WTC11 (cell line): Measurements from ENCODE around the gene ARL8A. TPM values are rescaled to one million over a fixed set of nuclear protein-coding genes. Genes with fewer than 3 reads are reported as not detected.

Source experiments
- ATAC-seq: fragments of 200-7000 bp; cut with Tn5 transposase; 2 replicates; pipeline ENCODE4 v1.10.0; 2021; ENCODE audit warnings: mild to moderate bottlenecking, moderate library complexity
- CTCF ChIA-PET: fragments of 300-600 bp; sonication (Branson Sonifier 250); formaldehyde crosslinking; loops from one replicate; lab custom pipeline; 2021; ENCODE audit warnings: antibody characterized with exemption; lab: Charles Lee
- POLR2A ChIA-PET: fragments of 350-600 bp; sonication (Branson Sonifier 250); formaldehyde crosslinking; loops from one replicate; lab custom pipeline; 2021; ENCODE audit warnings: antibody characterized with exemption; lab: Charles Lee
- DNase-seq: peaks from one replicate; pipeline ENCODE4 v3.0.0; 2021; ENCODE audit warnings: low spot score
- H3K27ac Mint-ChIP-seq: 2 replicates; pipeline ENCODE4 v1.8.0; 2021; ENCODE audit warnings: mixed read lengths
- H3K27me3 Mint-ChIP-seq: 2 replicates; pipeline ENCODE4 v1.8.0; 2021; ENCODE audit warnings: low read depth, mild to moderate bottlenecking, moderate library complexity, mixed read lengths
- H3K36me3 Mint-ChIP-seq: 2 replicates; pipeline ENCODE4 v1.8.0; 2021; ENCODE audit warnings: mixed read lengths
- H3K4me1 Mint-ChIP-seq: 2 replicates; pipeline ENCODE4 v1.8.0; 2022; ENCODE audit warnings: mixed read lengths
- H3K4me3 Mint-ChIP-seq: 2 replicates; pipeline ENCODE4 v1.8.0; 2021; ENCODE audit warnings: mild to moderate bottlenecking, moderate library complexity, mixed read lengths
- H3K9me3 Mint-ChIP-seq: 2 replicates; pipeline ENCODE4 v1.8.0; 2021; ENCODE audit warnings: mixed read lengths
- AR ChIP-seq: fragments of 250-450 bp; sonication (Bioruptor Pico); IDR thresholded peaks from 2 replicates; pipeline ENCODE4 v1.9.0; 2021; ENCODE audit warnings: mild to moderate bottlenecking
- CREB1 ChIP-seq: sonication (generic); formaldehyde crosslinking; IDR thresholded peaks from 2 replicates; pipeline ENCODE4 v1.8.0; 2023; ENCODE audit warnings: mild to moderate bottlenecking, missing genetic modification reagents
- GABPB1 ChIP-seq: sonication (generic); formaldehyde crosslinking; IDR thresholded peaks from 2 replicates; pipeline ENCODE4 v1.8.1; 2023; ENCODE audit warnings: mild to moderate bottlenecking, missing genetic modification reagents
- HMGXB4 ChIP-seq: sonication (generic); formaldehyde crosslinking; IDR thresholded peaks from 2 replicates; pipeline ENCODE4 v1.8.1; 2023; ENCODE audit warnings: mild to moderate bottlenecking, moderate library complexity, missing genetic modification reagents
- JUN ChIP-seq: sonication (generic); formaldehyde crosslinking; IDR thresholded peaks from 2 replicates; pipeline ENCODE4 v1.8.0; 2023; ENCODE audit warnings: mild to moderate bottlenecking, missing genetic modification reagents
- MYBL2 ChIP-seq: sonication (generic); formaldehyde crosslinking; IDR thresholded peaks from 2 replicates; pipeline ENCODE4 v1.8.1; 2023; ENCODE audit warnings: mild to moderate bottlenecking, moderate library complexity, missing genetic modification reagents
- NFE2L1 ChIP-seq: sonication (generic); formaldehyde crosslinking; IDR thresholded peaks from 2 replicates; pipeline ENCODE4 v1.8.1; 2023; ENCODE audit warnings: missing genetic modification reagents
- SOX15 ChIP-seq: fragments of 250-450 bp; sonication (Bioruptor Pico); IDR thresholded peaks from 2 replicates; pipeline ENCODE4 v1.9.0; 2021; ENCODE audit warnings: mild to moderate bottlenecking
- STAT6 ChIP-seq: sonication (generic); formaldehyde crosslinking; conservative IDR thresholded peaks from 2 replicates; pipeline ENCODE4 v1.8.1; 2023; ENCODE audit warnings: mild to moderate bottlenecking, low read depth, missing genetic modification reagents, moderate library complexity
- TP53 ChIP-seq: sonication (generic); formaldehyde crosslinking; IDR thresholded peaks from 2 replicates; pipeline ENCODE4 v1.8.1; 2023; ENCODE audit warnings: mild to moderate bottlenecking, missing genetic modification reagents
- ZNF138 ChIP-seq: sonication (generic); formaldehyde crosslinking; conservative IDR thresholded peaks from 2 replicates; pipeline ENCODE4 v1.8.1; 2022; ENCODE audit warnings: mild to moderate bottlenecking, moderate library complexity, missing genetic modification reagents
- ZNF317 ChIP-seq: sonication (generic); formaldehyde crosslinking; IDR thresholded peaks from 2 replicates; pipeline ENCODE4 v1.8.1; 2023; ENCODE audit warnings: low read depth, mild to moderate bottlenecking, moderate library complexity, missing genetic modification reagents, borderline replicate concordance
- ZNF425 ChIP-seq: fragments of 250-450 bp; sonication (Bioruptor Pico); conservative IDR thresholded peaks from 2 replicates; pipeline ENCODE4 v1.9.0; 2021; ENCODE audit warnings: mild to moderate bottlenecking
- total RNA-seq: library from RNA; stranded (reverse); gene quantifications from 3 replicates; pipeline ENCODE4 v1.2.3, GENCODE V29; 2021
- TF ChIP-seq, protein P1 (sequence below): sonication (generic); formaldehyde crosslinking; IDR thresholded peaks from 2 replicates; pipeline ENCODE4 v1.8.0; 2023; ENCODE audit warnings: missing genetic modification reagents
- TF ChIP-seq, protein P2 (sequence below): fragments of 250-450 bp; sonication (Bioruptor Pico); IDR thresholded peaks from 2 replicates; pipeline ENCODE4 v2.1.2; 2022; ENCODE audit warnings: mild to moderate bottlenecking, moderate library complexity
- TF ChIP-seq, protein P3 (sequence below): fragments of 200-600 bp; IDR thresholded peaks from 2 replicates; pipeline ENCODE4 v1.8.0; 2022; ENCODE audit warnings: antibody characterized with exemption

The ARL8A gene
- total RNA-seq, 1 experiment from 2014 or later: 47.2 TPM

GRCh38 chr1:202162047-202162417 lies 17.5 kb upstream of the ARL8A start (continued):
- TF ChIP-seq CREB1: no peak

GRCh38 chr1:202161151-202162046 lies 16.9 kb upstream of the ARL8A start:
- Mint-ChIP-seq H3K4me3 (no peak overlapping the region), H3K36me3 (no peaks in the 10 kb centered on the region), H3K27ac (no peak overlapping the region), H3K4me1 (peaks cover 45% of the 10 kb centered on the region), H3K9me3 (no peaks in the 10 kb centered on the region), H3K27me3 (no peaks in the 10 kb centered on the region; the same call in 1 of the 2 replicates)
- TF ChIP-seq, protein P1, sequence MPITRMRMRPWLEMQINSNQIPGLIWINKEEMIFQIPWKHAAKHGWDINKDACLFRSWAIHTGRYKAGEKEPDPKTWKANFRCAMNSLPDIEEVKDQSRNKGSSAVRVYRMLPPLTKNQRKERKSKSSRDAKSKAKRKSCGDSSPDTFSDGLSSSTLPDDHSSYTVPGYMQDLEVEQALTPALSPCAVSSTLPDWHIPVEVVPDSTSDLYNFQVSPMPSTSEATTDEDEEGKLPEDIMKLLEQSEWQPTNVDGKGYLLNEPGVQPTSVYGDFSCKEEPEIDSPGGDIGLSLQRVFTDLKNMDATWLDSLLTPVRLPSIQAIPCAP (CRISPR knock-in tag): no peak
- TF ChIP-seq ZNF425 (CRISPR knock-in tag) (no peak), ZNF138 (CRISPR knock-in tag) (no peak), STAT6 (no peak), TP53 (CRISPR knock-in tag) (no peak), MYBL2 (CRISPR knock-in tag) (no peak), ZNF317 (CRISPR knock-in tag) (no peak), SOX15 (CRISPR knock-in tag) (no peak), HMGXB4 (CRISPR knock-in tag) (no peak), GABPB1 (CRISPR knock-in tag) (no peak)
- TF ChIP-seq, protein P2, sequence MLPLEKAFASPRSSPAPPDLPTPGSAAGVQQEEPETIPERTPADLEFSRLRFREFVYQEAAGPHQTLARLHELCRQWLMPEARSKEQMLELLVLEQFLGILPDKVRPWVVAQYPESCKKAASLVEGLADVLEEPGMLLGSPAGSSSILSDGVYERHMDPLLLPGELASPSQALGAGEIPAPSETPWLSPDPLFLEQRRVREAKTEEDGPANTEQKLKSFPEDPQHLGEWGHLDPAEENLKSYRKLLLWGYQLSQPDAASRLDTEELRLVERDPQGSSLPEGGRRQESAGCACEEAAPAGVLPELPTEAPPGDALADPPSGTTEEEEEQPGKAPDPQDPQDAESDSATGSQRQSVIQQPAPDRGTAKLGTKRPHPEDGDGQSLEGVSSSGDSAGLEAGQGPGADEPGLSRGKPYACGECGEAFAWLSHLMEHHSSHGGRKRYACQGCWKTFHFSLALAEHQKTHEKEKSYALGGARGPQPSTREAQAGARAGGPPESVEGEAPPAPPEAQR (CRISPR knock-in tag): no peak
- CTCF ChIA-PET: interaction anchor here (0.7 to 3.1 kb wide), 6 partner anchors 15 to 162 kb away, joined by 3 to 9 read pairs (median 4); no protein-coding TSS in a partner anchor
- POLR2A ChIA-PET: no interaction called here
- ATAC-seq (peak; percentile 6; the same call in 1 of the 2 replicates), DNase-seq (no peak)

DNA sequence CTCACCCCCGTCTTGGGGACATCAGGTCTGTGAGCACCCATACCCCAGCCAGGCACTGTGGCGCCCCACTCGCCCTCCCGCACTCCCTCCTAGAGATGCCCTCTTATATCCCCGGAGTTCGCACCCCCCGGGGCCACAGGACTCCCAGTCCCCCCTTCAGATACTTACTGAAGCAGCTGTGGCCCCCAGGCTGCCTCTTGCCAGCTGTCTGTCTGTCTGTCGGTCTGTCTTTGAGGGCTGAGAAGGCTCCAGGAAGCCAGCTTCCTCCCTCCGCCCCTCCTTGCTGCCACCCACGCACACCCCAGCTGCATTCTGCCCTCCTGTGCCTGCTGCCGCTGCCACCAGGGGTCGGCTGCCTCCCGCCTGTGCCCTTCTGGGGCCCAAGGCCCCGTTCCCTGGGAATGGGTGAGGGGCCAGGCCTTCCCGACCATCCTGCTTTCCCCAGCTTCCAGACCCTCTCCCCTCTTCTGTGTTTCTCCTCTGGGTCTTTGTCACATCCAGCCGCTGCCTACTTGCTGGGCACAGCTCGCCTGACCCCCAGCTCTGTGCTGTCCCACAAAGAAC lies 15.9 kb upstream of the ARL8A start, which contains the start of gene PTPN7:
Gene PTPN7 (minus strand): TSS at position 226 of the 564 bp plus-strand sequence. CDS start 1,200 bp downstream, outside the sequence.
- Mint-ChIP-seq H3K36me3 (no peaks in the 10 kb centered on the region), H3K4me3 (no peak within 1 kb of the TSS), H3K27me3 (no peaks in the 10 kb centered on the region; the same call in 1 of the 2 replicates), H3K4me1 (peaks cover 41% of the 10 kb centered on the region), H3K9me3 (no peaks in the 10 kb centered on the region), H3K27ac (peak within 1 kb of the TSS; percentile 14; the same call in 1 of the 2 replicates)
- DNase-seq (no peak), ATAC-seq (no peak)
- CTCF ChIA-PET: interaction anchor here (0.9 to 3.1 kb wide), 4 partner anchors 23 to 33 kb away, joined by 3 to 9 read pairs (median 5); no protein-coding TSS in a partner anchor
- POLR2A ChIA-PET: no interaction called here
- TF ChIP-seq AR (CRISPR knock-in tag): no peak
- TF ChIP-seq JUN (CRISPR knock-in tag): no peak
- TF ChIP-seq, protein P3, sequence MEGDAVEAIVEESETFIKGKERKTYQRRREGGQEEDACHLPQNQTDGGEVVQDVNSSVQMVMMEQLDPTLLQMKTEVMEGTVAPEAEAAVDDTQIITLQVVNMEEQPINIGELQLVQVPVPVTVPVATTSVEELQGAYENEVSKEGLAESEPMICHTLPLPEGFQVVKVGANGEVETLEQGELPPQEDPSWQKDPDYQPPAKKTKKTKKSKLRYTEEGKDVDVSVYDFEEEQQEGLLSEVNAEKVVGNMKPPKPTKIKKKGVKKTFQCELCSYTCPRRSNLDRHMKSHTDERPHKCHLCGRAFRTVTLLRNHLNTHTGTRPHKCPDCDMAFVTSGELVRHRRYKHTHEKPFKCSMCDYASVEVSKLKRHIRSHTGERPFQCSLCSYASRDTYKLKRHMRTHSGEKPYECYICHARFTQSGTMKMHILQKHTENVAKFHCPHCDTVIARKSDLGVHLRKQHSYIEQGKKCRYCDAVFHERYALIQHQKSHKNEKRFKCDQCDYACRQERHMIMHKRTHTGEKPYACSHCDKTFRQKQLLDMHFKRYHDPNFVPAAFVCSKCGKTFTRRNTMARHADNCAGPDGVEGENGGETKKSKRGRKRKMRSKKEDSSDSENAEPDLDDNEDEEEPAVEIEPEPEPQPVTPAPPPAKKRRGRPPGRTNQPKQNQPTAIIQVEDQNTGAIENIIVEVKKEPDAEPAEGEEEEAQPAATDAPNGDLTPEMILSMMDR: no peak
- no peak for TF ChIP-seq CREB1
- TF ChIP-seq NFE2L1: no peak
